Measurements from ENCODE around the gene HK3.

HK3 gene

DNA sequence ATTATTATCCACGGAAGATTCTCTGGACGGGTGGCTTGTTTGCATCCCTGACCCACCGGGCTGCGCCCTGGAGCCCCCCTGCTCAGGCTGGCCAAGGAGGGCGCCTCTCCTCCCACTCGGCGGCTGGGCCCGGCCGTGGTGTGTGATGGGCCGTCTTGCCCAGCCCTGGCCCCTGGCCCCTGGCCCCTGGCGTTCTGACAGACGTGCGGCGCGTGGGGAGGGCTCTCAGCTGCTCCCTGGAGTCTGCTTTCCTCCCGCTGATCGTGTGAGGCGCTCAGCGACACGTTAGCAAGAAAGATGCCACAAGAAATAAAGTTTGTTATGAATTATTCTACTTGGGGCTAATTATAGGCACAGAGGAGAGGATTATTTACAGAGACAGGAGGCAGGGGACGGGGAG is 55.5 kb downstream of the HK3 start:
- no peaks in the 10 kb centered on the region for H3K4me1 ChIP-seq (ENCODE audit: low read length)
- peaks cover 87% of the 10 kb centered on the region for H3K27me3 ChIP-seq (replicated peaks; ENCODE audit: insufficient read depth, low read length)
- H4K20me1 ChIP-seq (ENCODE audit: insufficient read depth, low read length): no peaks in the 10 kb centered on the region
- no peak overlapping the region for H3K4me2 ChIP-seq (ENCODE audit: low read depth, low read length)
- H3K9ac ChIP-seq (ENCODE audit: low read length): no peak overlapping the region
- DNase-seq: no peak
- H3K36me3 ChIP-seq (replicated peaks; ENCODE audit: insufficient read depth, low read length): no peaks in the 10 kb centered on the region
- H3K4me3 ChIP-seq (ENCODE audit: low read length): no peak overlapping the region
- TF ChIP-seq, protein P1, sequence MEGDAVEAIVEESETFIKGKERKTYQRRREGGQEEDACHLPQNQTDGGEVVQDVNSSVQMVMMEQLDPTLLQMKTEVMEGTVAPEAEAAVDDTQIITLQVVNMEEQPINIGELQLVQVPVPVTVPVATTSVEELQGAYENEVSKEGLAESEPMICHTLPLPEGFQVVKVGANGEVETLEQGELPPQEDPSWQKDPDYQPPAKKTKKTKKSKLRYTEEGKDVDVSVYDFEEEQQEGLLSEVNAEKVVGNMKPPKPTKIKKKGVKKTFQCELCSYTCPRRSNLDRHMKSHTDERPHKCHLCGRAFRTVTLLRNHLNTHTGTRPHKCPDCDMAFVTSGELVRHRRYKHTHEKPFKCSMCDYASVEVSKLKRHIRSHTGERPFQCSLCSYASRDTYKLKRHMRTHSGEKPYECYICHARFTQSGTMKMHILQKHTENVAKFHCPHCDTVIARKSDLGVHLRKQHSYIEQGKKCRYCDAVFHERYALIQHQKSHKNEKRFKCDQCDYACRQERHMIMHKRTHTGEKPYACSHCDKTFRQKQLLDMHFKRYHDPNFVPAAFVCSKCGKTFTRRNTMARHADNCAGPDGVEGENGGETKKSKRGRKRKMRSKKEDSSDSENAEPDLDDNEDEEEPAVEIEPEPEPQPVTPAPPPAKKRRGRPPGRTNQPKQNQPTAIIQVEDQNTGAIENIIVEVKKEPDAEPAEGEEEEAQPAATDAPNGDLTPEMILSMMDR (IDR thresholded peaks at IDR 0.05; ENCODE audit: low read length): no peak
- TF ChIP-seq EZH2phosphoT487 (IDR thresholded peaks at IDR 0.05; ENCODE audit: low read length): no peak
- no peak for TF ChIP-seq EZH2 (optimal IDR thresholded peaks at IDR 0.05; ENCODE audit: low read depth, low read length)
- H3K27ac ChIP-seq (ENCODE audit: low read length): no peak overlapping the region
- no peaks in the 10 kb centered on the region for H3F3A ChIP-seq (ENCODE audit: insufficient read depth, low read length)
- no peaks in the 10 kb centered on the region for H3K9me3 ChIP-seq (replicated peaks; ENCODE audit: insufficient read depth, low read length)
- no peak overlapping the region for H2AFZ ChIP-seq (ENCODE audit: low read length)
- H3K9me2 ChIP-seq (replicated peaks; ENCODE audit: insufficient read depth, low read length): no peaks in the 10 kb centered on the region
- H3K79me2 ChIP-seq (ENCODE audit: low read length): no peaks in the 10 kb centered on the region

- H3K4me2 ChIP-seq (ENCODE audit: low read depth, low read length): no peak overlapping the region
- peaks cover 69% of the 10 kb centered on the region for H3K27me3 ChIP-seq (replicated peaks; ENCODE audit: insufficient read depth, low read length)
- H3K4me3 ChIP-seq (ENCODE audit: low read length): no peak overlapping the region
Observed at GRCh38 chr5:176837707-176838115, 61.4 kb downstream of the HK3 start.

GRCh38 chr5:176836811-176837706 is 62.1 kb downstream of the HK3 start:
- Histone ChIP-seq H2AFZ (ENCODE audit: low read length) (no peak overlapping the region), H3K9me2 (replicated peaks; ENCODE audit: insufficient read depth, low read length) (no peaks in the 10 kb centered on the region), H3K4me3 (ENCODE audit: low read length) (no peak overlapping the region), H3K36me3 (replicated peaks; ENCODE audit: insufficient read depth, low read length) (no peaks in the 10 kb centered on the region), H3K79me2 (ENCODE audit: low read length) (no peaks in the 10 kb centered on the region), H3F3A (ENCODE audit: insufficient read depth, low read length) (no peaks in the 10 kb centered on the region), H3K4me2 (ENCODE audit: low read depth, low read length) (no peak overlapping the region), H3K27ac (ENCODE audit: low read length) (no peak overlapping the region), H3K9ac (ENCODE audit: low read length) (no peak overlapping the region), H3K4me1 (ENCODE audit: low read length) (no peaks in the 10 kb centered on the region), H3K9me3 (replicated peaks; ENCODE audit: insufficient read depth, low read length) (no peaks in the 10 kb centered on the region), H4K20me1 (ENCODE audit: insufficient read depth, low read length) (no peaks in the 10 kb centered on the region), H3K27me3 (replicated peaks; ENCODE audit: insufficient read depth, low read length) (peaks cover 74% of the 10 kb centered on the region)
- no peak for TF ChIP-seq EZH2phosphoT487 (IDR thresholded peaks at IDR 0.05; ENCODE audit: low read length)
- TF ChIP-seq, protein P1 (IDR thresholded peaks at IDR 0.05; ENCODE audit: low read length): no peak
- TF ChIP-seq EZH2 (optimal IDR thresholded peaks at IDR 0.05; ENCODE audit: low read depth, low read length): no peak
- DNase-seq: no peak

More at GRCh38 chr5:176837707-176838115, 61.4 kb downstream of the HK3 start:
- no peaks in the 10 kb centered on the region for H3K79me2 ChIP-seq (ENCODE audit: low read length)
- H2AFZ ChIP-seq (ENCODE audit: low read length): no peak overlapping the region
- H3K9me2 ChIP-seq (replicated peaks; ENCODE audit: insufficient read depth, low read length): no peaks in the 10 kb centered on the region
- DNase-seq: peak; percentile 83
- no peak overlapping the region for H3K27ac ChIP-seq (ENCODE audit: low read length)
- no peaks in the 10 kb centered on the region for H4K20me1 ChIP-seq (ENCODE audit: insufficient read depth, low read length)
- H3F3A ChIP-seq (ENCODE audit: insufficient read depth, low read length): no peaks in the 10 kb centered on the region
- H3K9ac ChIP-seq (ENCODE audit: low read length): no peak overlapping the region
- no peaks in the 10 kb centered on the region for H3K36me3 ChIP-seq (replicated peaks; ENCODE audit: insufficient read depth, low read length)
- TF ChIP-seq EZH2phosphoT487 (IDR thresholded peaks at IDR 0.05; ENCODE audit: low read length): no peak
- TF ChIP-seq, protein P1 (IDR thresholded peaks at IDR 0.05; ENCODE audit: low read length): no peak
- TF ChIP-seq EZH2 (optimal IDR thresholded peaks at IDR 0.05; ENCODE audit: low read depth, low read length): no peak
- H3K9me3 ChIP-seq (replicated peaks; ENCODE audit: insufficient read depth, low read length): no peaks in the 10 kb centered on the region
- H3K4me1 ChIP-seq (ENCODE audit: low read length): no peaks in the 10 kb centered on the region

All from MM.1S (cell line).